ENCODE results near the gene SIPA1L3. TPM values are rescaled to one million over a fixed set of nuclear protein-coding genes. Genes with fewer than 3 reads are reported as not detected.
"Not testable (repeated sequence)": the region's sequence is repeated elsewhere in the genome, so short reads cannot be mapped to it uniquely, and the experiment has no call there.

Gene SIPA1L3
- polyA plus RNA-seq (2013, experiment 1 of 2), result 9.1 TPM
- polyA plus RNA-seq (2013, experiment 2 of 2), result 9.8 TPM

- H3K9ac ChIP-seq (ENCODE audit: low read length), result peak within 1 kb of the TSS; percentile 91
- H3K23ac ChIP-seq (ENCODE audit: low read length), result no peak within 1 kb of the TSS
- no peak within 1 kb of the TSS for H4K5ac ChIP-seq (ENCODE audit: low read length)
- H3K56ac ChIP-seq (ENCODE audit: low read length), result peak within 1 kb of the TSS; percentile 99
- no peak within 1 kb of the TSS for H4K8ac ChIP-seq (ENCODE audit: low read depth, low read length)
- H2AK5ac ChIP-seq (ENCODE audit: low read length), result no peak within 1 kb of the TSS
- H2BK15ac ChIP-seq (replicated peaks; ENCODE audit: low read depth), result no peak within 1 kb of the TSS
- H3K27me3 ChIP-seq (ENCODE audit: insufficient read depth, low read length, poor library complexity), result no peaks in the 10 kb centered on the region
- H3K4me3 ChIP-seq (ENCODE audit: low read length), result peak within 1 kb of the TSS; percentile 93
- H3K36me3 ChIP-seq (ENCODE audit: control insufficient read depth, insufficient read depth, low read length), result no peaks in the 10 kb centered on the region
- H3K18ac ChIP-seq (ENCODE audit: low read length), result peak within 1 kb of the TSS; percentile 71
- no peak within 1 kb of the TSS for H2BK120ac ChIP-seq (ENCODE audit: low read depth, low read length)
- peaks cover 7% of the 10 kb centered on the region for H3K79me1 ChIP-seq (ENCODE audit: low read length)
- whole genome bisulfite sequencing (ENCODE audit: extremely low coverage, insufficient coverage, low lambda C conversion rate), result no CpG with 5 or more reads among the region's 95 CpGs
- H3K4ac ChIP-seq (ENCODE audit: low read depth, low read length), result no peak within 1 kb of the TSS
- DNase-seq, result peak; percentile 99
- H3K27ac ChIP-seq (ENCODE audit: low read depth, low read length), result peak within 1 kb of the TSS; percentile 89
- H3K79me2 ChIP-seq (ENCODE audit: control insufficient read depth, insufficient read depth, low read length), result peaks cover 19% of the 10 kb centered on the region
- peaks cover 2% of the 10 kb centered on the region for H3K4me1 ChIP-seq (ENCODE audit: control insufficient read depth, low read depth, low read length)
- H2BK5ac ChIP-seq (ENCODE audit: low read length), result peak within 1 kb of the TSS; percentile 87
- peak within 1 kb of the TSS; percentile 71 for H3K4me2 ChIP-seq (ENCODE audit: low read length)
Observed at GRCh38 chr19:37906869-37907734, at the start of gene SIPA1L3. TSS of gene SIPA1L3 (plus strand) at chr19:37907208. CDS start at chr19:38081566, 174,358 bp downstream.

- H3K36me3 ChIP-seq (ENCODE audit: control insufficient read depth, insufficient read depth, low read length), result no peaks in the 10 kb centered on the region
- no peak overlapping the region for H3K18ac ChIP-seq (ENCODE audit: low read length)
- H3K79me1 ChIP-seq (ENCODE audit: low read length), result no peaks in the 10 kb centered on the region
- H4K5ac ChIP-seq (ENCODE audit: low read length), result no peak overlapping the region
- H2BK120ac ChIP-seq (ENCODE audit: low read depth, low read length), result no peak overlapping the region
- no peaks in the 10 kb centered on the region for H3K27me3 ChIP-seq (ENCODE audit: insufficient read depth, low read length, poor library complexity)
- H2AK5ac ChIP-seq (ENCODE audit: low read length), result no peak overlapping the region
- H3K9ac ChIP-seq (ENCODE audit: low read length), result no peak overlapping the region
- WGBS (ENCODE audit: extremely low coverage, insufficient coverage, low lambda C conversion rate), result no CpG with 5 or more reads among the region's 3 CpGs
- no peak overlapping the region for H2BK15ac ChIP-seq (replicated peaks; ENCODE audit: low read depth)
- H3K23ac ChIP-seq (ENCODE audit: low read length), result no peak overlapping the region
- H3K4me1 ChIP-seq (ENCODE audit: control insufficient read depth, low read depth, low read length), result no peaks in the 10 kb centered on the region
- H3K27ac ChIP-seq (ENCODE audit: low read depth, low read length), result no peak overlapping the region
- no peak overlapping the region for H3K56ac ChIP-seq (ENCODE audit: low read length)
- no peak overlapping the region for H3K4me3 ChIP-seq (ENCODE audit: low read length)
- no peak for DNase-seq
- H3K4me2 ChIP-seq (ENCODE audit: low read length), result no peak overlapping the region
- H4K8ac ChIP-seq (ENCODE audit: low read depth, low read length), result no peak overlapping the region
- H3K4ac ChIP-seq (ENCODE audit: low read depth, low read length), result no peak overlapping the region
- H3K79me2 ChIP-seq (ENCODE audit: control insufficient read depth, insufficient read depth, low read length), result no peaks in the 10 kb centered on the region
- no peak overlapping the region for H2BK5ac ChIP-seq (ENCODE audit: low read length)
Observed at GRCh38 chr19:37864501-37864900, 42.5 kb upstream of the SIPA1L3 start.

GRCh38 chr19:37865930-37866329, 41.1 kb upstream of the SIPA1L3 start:
- not testable (repeated sequence) for H3K9ac ChIP-seq (ENCODE audit: low read length); H3K36me3 ChIP-seq (ENCODE audit: control insufficient read depth, insufficient read depth, low read length); H2AK5ac ChIP-seq (ENCODE audit: low read length); H3K23ac ChIP-seq (ENCODE audit: low read length); H3K4me1 ChIP-seq (ENCODE audit: control insufficient read depth, low read depth, low read length); H3K79me1 ChIP-seq (ENCODE audit: low read length); H2BK15ac ChIP-seq (replicated peaks; ENCODE audit: low read depth); H3K4me3 ChIP-seq (ENCODE audit: low read length); H2BK5ac ChIP-seq (ENCODE audit: low read length); H3K79me2 ChIP-seq (ENCODE audit: control insufficient read depth, insufficient read depth, low read length); H4K8ac ChIP-seq (ENCODE audit: low read depth, low read length); H4K5ac ChIP-seq (ENCODE audit: low read length); H3K4ac ChIP-seq (ENCODE audit: low read depth, low read length); H3K4me2 ChIP-seq (ENCODE audit: low read length); DNase-seq; H3K27me3 ChIP-seq (ENCODE audit: insufficient read depth, low read length, poor library complexity); H2BK120ac ChIP-seq (ENCODE audit: low read depth, low read length); H3K18ac ChIP-seq (ENCODE audit: low read length)
- peak overlapping the region; percentile 4 for H3K27ac ChIP-seq (ENCODE audit: low read depth, low read length)
- no CpG with 5 or more reads among the region's 9 CpGs for WGBS (ENCODE audit: extremely low coverage, insufficient coverage, low lambda C conversion rate)
- peak overlapping the region; percentile 49 for H3K56ac ChIP-seq (ENCODE audit: low read length)

- Histone ChIP-seq H3K23ac (ENCODE audit: low read length) (no peak overlapping the region), H4K5ac (ENCODE audit: low read length) (no peak overlapping the region), H3K9ac (ENCODE audit: low read length) (no peak overlapping the region), H4K8ac (ENCODE audit: low read depth, low read length) (no peak overlapping the region), H3K4me3 (ENCODE audit: low read length) (no peak overlapping the region), H3K4ac (ENCODE audit: low read depth, low read length) (no peak overlapping the region), H3K36me3 (ENCODE audit: control insufficient read depth, insufficient read depth, low read length) (no peaks in the 10 kb centered on the region), H3K27ac (ENCODE audit: low read depth, low read length) (no peak overlapping the region), H3K18ac (ENCODE audit: low read length) (no peak overlapping the region), H2BK5ac (ENCODE audit: low read length) (no peak overlapping the region), H3K79me2 (ENCODE audit: control insufficient read depth, insufficient read depth, low read length) (no peaks in the 10 kb centered on the region), H3K56ac (ENCODE audit: low read length) (no peak overlapping the region), H3K27me3 (ENCODE audit: insufficient read depth, low read length, poor library complexity) (no peaks in the 10 kb centered on the region), H3K79me1 (ENCODE audit: low read length) (no peaks in the 10 kb centered on the region), H3K4me1 (ENCODE audit: control insufficient read depth, low read depth, low read length) (no peaks in the 10 kb centered on the region), H3K4me2 (ENCODE audit: low read length) (no peak overlapping the region), H2BK15ac (replicated peaks; ENCODE audit: low read depth) (no peak overlapping the region), H2AK5ac (ENCODE audit: low read length) (no peak overlapping the region), H2BK120ac (ENCODE audit: low read depth, low read length) (no peak overlapping the region)
- no peak for DNase-seq
- WGBS (ENCODE audit: extremely low coverage, insufficient coverage, low lambda C conversion rate), result no CpG with 5 or more reads among the region's 2 CpGs
Observed at GRCh38 chr19:37867831-37868230, 39.2 kb upstream of the SIPA1L3 start.

- no CpG with 5 or more reads among the region's 4 CpGs for WGBS (ENCODE audit: extremely low coverage, insufficient coverage, low lambda C conversion rate)
Observed at GRCh38 chr19:37869766-37870340, 37.2 kb upstream of the SIPA1L3 start.

More at GRCh38 chr19:37869766-37870340, 37.2 kb upstream of the SIPA1L3 start:
- Histone ChIP-seq H3K4me3 (ENCODE audit: low read length) (no peak overlapping the region), H3K36me3 (ENCODE audit: control insufficient read depth, insufficient read depth, low read length) (no peaks in the 10 kb centered on the region), H3K18ac (ENCODE audit: low read length) (no peak overlapping the region), H3K56ac (ENCODE audit: low read length) (no peak overlapping the region), H2AK5ac (ENCODE audit: low read length) (no peak overlapping the region), H3K9ac (ENCODE audit: low read length) (no peak overlapping the region), H3K4me2 (ENCODE audit: low read length) (no peak overlapping the region), H4K5ac (ENCODE audit: low read length) (no peak overlapping the region), H3K4me1 (ENCODE audit: control insufficient read depth, low read depth, low read length) (no peaks in the 10 kb centered on the region), H3K79me2 (ENCODE audit: control insufficient read depth, insufficient read depth, low read length) (no peaks in the 10 kb centered on the region), H2BK15ac (replicated peaks; ENCODE audit: low read depth) (no peak overlapping the region), H3K4ac (ENCODE audit: low read depth, low read length) (no peak overlapping the region), H3K27me3 (ENCODE audit: insufficient read depth, low read length, poor library complexity) (no peaks in the 10 kb centered on the region), H2BK120ac (ENCODE audit: low read depth, low read length) (no peak overlapping the region), H3K23ac (ENCODE audit: low read length) (no peak overlapping the region), H2BK5ac (ENCODE audit: low read length) (no peak overlapping the region), H3K79me1 (ENCODE audit: low read length) (no peaks in the 10 kb centered on the region), H3K27ac (ENCODE audit: low read depth, low read length) (no peak overlapping the region), H4K8ac (ENCODE audit: low read depth, low read length) (no peak overlapping the region)
- DNase-seq, result no peak

Measured in mesendoderm (in vitro differentiated cells).